NOMO-1 (cell line): ENCODE measurements around the gene IPMK.
A peak's percentile ranks its signal among the peaks of the same experiment; 100 is the strongest.

ENCODE experiments used
- DNase-seq, 2 experiments: peaks; one replicate each; lab custom pipeline; 2025; ENCODE audit not compliant: unreplicated experiment in 2 of 2; lab: John Stamatoyannopoulos, UW

IPMK gene

DNA sequence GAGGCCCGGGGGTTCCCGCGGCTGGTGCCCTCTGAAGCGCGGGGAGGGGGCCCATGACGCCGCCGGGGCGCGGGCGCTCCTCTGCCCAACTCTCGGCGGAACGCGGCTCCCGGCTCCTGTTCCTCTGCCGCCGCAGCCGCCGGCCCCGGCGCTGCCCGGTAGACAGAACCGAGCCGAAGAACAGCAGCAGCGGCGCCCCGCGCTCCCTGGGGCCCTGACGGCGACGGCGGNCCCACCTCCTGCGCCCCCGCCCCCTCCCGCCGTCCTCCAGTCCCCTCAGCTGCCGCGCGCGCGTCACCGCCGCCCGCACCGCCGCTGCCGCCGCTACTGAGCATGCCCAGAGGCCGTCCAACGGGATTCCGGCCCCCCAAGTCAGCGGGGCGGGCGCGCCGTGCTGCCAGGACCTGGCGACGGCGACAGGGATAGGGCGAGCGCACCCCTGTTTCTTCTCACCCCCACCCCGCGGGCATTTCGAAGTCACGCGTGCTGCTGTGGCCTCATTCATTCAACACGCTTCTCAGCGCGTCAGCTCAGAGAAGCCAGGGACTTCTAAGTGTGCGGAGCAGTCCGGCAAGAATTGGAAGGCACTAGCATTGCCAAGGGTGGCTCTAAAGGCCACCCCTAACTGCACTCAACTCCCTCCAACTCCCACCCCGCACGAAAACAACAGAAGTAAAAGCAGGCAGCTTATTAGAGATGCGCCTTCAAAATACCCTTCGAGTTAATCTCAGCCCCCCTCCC is at the start of gene IPMK:
IPMK (minus strand) TSS at position 182 of the 741 bp plus-strand sequence. CDS start 283 bp downstream, outside the sequence.
- peak; percentile 78 to 90 for DNase-seq

DNA sequence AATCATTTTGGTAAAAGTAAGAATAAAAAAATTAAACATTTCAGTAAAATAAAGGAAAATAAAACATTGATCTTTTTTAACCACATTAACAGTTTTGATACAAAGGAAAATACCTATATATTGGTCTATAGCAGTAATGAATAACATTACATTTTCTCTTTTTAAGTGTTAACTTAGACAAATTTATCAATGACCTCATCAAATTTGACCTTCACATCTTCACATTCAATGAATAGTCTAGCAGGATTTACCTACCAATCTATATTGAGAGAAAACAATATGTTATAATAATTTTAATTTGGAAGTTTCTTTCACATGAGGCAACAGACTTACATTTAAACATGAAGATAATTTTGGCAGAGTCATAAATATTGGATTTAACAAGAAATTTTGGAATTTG is 49.2 kb upstream of the IPMK start:
- no peak for DNase-seq

DNA sequence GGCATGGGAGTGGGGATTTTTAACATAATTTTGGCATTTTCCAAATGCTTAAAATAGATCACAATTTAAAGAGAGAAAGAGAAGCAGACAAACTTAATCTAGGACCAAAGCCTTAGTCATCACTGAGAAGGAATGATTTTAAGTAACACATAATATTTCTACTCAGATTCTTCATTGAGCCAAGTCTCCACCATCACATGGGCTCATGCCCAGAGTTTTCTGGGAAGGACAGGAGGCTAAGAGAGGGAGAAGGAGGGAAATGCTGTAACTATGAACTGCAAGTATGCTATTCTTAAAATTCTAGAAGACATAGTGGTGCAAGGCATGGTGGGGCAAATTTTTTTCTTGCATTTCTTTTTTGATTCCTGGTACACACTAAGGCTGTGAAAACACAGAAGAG is 43.3 kb upstream of the IPMK start:
- no peak for DNase-seq

DNA sequence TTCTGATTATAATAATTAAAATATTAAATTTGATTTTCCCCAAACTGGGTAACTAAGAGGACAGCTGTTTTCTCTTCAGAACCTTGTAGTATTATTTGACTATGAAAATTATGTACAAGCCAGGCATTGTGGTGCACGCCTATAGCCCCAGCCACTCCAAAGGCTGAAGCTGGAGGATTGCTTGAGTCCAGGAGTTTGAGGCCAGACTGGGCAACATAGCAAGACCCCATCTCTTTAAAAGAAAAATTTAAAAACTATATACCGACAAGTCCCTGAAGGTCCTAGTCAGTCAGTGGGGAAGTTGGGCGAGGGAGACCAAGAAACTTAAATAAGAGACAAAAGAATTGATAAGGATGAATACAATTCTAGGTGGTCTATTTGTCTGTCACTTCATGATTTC is 40.0 kb upstream of the IPMK start:
- DNase-seq: no peak

DNA sequence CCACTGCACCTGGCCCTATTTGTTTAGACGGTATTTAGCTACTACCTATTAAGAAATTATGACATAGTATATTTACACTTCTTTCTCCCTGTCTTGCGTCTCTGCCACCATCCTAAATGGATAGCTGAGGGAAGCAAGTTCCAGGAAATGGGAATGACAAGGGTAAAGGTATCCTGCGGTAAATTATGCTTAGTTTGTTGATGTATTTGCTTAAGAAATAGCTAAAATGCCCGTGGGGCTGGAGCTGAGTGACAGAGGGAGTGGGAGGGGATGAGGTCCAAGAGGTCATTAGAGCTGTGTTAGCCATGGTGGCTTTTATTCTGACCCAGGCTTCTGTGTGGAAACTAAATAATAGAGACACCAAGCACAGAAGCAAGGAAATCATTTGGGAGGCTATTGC is 38.1 kb upstream of the IPMK start:
- DNase-seq: no peak

DNA sequence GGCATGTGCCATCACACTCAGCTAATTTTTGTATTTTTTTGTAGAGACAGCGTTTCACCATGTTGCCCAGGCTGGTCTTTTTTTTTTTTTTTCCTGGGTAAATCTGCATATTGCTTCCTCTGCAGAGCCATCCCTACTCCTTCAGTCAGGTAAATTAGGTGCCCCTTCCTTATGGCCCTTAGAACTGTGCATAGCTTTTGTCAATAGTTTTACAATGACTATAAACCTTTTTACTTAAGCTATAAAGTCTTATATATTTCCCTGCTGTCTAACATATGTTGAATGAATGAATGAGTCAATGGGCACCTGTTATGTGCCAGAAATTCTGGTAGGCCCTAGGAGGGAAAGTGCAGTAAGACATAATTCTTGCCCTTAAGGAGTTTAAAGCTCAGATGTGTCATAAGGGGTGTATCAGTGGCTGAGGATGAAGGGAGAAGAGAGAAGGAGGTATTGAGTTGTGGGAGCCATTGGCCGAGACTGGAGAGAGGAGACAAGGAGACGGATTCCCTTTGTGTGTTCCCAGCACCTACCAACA is 36.5 kb upstream of the IPMK start:
- no peak for DNase-seq

DNA sequence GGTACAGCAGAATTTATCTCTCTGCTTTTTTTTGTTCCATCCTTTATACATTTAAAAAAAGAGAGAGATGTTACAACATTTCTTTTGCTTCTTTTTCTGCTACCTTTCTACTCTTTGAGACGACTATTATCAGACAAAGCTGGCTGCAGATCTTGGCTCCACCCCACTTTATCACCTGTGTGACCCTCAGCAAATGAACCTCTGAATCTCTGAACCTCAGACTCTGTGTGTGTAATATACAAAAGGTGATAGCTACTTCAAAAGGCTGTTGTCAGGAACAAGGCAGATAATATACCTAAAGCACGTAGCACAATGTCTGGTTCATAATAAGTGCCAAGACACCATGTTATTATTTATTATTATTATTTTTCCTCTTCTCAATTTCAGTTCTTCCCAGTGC is 34.6 kb upstream of the IPMK start:
- DNase-seq: no peak

DNA sequence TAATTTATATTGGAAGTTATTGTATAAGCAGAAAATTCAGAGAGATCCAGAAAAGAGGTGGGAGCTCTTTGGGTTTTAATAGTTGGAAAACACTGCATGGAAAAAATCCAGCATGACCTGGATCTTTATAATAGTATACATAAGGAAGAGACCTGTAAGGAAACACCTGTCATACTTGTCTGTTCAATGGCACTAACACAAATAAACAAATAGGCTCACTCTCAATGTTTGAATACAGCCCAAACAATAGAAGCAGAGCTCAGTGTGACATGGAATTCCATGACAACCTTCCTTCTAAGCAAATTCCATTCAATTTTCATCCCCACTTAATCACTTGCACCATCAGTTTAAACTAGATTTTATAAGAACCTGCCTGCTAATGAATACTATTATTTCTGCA is 33.0 kb upstream of the IPMK start:
- DNase-seq: no peak

DNA sequence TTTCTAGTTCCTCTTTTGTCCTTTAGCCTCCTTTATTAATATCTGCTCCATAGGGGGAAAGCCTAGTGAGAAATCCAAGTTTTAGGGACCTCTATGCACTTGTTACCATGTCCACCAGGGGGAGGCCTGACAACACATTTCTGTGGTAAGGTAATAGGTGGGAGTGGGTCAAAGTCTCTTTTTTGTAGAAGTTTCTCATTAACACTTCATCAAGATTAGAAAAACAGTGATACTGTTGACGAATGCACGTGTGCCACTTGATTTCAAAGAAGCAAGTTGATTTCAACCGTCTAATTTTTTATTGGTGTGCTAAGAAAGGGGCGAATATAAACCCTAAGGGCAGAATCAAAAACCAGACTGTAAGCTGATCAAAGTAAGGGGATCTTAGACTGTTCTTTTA is 31.9 kb upstream of the IPMK start:
- DNase-seq: peak; percentile 53 to 81

DNA sequence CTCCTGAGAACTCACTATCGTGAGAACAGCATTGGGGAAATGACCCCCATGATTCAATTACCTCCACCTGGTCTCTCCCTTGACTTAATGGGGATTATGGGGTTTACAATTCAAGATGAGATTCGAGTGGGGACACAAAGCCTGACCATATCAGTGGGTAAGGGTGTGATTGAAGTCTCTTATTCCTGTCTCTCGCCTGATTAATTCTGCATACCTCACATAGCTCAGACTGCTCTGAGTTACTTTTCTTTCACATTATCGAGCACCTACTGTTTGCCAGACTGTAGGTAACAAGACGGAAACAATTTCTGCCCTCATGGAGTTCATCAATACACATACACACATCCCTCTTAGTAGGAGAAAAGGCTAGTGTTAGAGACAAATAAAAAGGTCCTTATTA is 26.3 kb upstream of the IPMK start:
- DNase-seq: no peak

DNA sequence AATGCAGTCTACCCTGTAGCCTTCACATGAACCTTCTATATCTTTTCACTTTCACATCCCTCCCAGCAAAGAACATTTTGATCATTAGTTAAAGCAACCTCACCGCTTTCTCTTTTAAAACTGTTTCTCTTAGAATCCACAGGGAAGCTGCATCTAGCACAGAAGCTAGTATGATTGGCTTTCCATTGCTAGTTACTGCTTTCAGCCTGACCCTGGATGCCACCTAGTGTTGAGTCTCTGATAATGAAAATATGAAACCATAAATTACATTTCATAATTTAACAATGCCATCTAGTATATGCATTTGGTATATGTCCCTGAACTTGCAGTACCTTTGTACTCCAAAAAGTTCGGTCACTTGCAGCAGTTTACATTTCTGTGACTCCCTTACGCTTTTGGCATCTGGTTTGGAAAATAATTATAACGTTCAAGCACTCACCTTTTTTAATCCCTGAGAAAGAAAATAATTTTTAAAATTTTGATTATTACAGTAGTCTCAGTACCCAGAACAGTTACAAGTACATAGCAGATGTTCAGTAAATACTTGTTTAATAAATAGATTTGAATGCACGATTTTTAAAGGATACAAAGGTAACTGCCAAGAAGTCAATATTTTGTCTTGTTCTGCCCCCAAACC is 24.0 kb upstream of the IPMK start:
- peak; percentile 22 to 59 for DNase-seq

DNA sequence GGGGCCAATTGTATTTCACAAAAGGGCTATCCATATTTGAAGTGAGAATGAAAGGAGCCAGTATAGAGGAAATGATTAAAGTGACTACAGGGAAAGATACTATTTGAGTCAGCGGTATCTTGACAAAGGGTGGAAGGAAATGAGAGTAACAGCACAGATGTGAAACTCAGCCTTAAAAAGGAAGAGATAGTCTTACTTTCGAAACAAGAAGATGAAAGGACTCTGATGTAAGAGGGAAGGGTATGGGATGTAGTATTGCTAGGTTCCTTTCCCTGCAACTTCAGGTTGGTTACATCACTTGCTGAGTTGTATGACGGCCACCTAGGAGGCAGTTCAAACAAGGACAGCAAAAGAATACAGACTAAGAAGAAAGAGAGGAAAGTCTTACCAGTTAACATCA is 14.9 kb upstream of the IPMK start:
- peak; percentile 74 to 95 for DNase-seq

DNA sequence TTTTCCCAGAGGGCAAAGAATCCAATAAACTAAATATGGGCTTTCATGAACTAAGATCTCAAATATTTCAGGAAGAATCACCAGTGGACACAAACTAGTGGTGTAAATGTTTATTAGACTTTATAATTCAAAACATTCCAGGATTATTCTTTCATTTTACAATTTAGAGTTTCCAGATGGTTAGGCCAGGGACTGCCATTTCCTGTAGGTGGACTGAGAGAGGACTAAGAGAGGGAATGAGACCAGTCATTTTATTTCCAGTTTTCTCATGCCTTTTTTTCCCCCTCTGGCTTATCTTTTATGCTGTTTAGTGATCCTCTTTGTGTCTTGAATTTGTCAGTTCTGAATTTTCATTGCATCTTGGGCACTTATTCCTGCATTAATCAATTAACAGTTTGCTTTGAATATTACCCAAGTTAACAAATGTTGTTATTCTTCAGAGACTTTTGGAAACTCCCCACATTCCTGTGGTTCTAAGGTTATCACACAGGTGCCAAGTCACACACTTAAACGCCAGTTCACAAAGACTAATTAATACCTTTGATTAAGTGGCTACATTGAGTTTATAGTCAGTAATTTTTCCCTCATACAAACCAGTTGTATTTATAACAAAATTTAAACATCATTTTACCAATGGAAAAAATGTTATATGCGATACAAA is 13.5 kb upstream of the IPMK start:
- no peak for DNase-seq

DNA sequence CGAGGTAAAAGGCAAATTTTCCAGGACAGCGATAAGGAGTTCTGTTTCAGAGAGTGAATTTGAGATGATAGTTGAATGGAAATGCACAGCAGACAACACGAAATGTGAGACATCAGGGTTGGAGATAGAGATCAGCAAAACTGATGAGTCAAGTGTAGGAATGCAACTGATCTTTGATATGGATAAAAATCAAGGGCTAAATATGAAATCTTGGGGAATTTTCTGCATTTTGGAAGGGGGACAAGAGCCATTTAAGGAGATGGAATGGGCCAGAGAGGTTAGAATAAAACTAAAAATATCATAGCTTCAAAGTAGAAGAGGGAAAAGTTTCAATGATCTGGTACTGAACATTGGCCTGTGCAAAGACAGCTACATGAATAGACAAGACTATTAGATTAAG is 12.8 kb upstream of the IPMK start:
- DNase-seq: no peak

DNA sequence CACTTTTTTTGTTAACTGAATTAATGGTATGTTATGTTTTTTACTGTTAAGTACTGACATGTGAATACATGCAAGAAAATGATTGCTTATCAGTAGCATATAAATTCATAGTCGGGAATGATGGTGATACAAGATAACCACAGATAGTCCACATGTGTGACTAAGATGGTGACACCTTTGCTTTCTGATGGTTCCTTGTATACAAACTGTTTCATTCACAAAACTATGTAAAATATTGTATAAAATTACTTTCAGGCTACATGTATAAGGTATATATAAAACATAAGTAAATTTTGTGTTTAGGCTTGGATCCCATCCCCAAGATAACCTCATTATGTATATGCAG is 11.2 kb upstream of the IPMK start:
- DNase-seq: no peak

DNA sequence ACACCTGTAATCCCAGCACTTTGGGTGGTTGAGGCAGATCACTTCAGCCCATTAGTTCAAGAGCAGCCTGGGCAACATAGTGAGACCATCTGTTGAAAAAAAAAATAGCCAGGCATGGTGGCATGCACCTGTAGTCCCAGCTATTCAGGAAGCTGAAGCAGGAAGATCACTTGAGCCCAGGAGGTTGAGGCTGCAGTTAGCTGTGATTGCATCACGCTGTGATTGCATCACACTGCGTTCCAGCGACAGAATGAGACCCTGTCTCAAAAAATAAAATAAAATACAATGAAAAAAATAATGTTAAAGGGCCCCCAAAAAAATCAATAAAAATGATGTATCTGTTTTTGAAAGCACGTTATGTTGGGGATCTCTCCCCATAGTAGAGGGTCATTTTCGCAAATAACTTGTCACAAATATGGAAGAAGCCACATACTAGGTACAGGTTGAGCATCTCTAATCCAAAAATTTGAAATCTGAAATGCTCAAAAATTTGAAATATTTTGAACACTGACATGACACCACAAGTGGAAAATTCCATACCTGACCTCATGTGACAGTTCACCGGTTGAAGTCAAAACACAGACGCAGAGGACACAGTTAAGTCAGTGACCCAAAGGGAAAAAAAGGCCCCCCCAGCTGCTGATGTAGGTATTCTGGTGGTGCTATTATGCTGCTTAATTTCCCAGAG is 10.7 kb upstream of the IPMK start:
- no peak for DNase-seq

DNA sequence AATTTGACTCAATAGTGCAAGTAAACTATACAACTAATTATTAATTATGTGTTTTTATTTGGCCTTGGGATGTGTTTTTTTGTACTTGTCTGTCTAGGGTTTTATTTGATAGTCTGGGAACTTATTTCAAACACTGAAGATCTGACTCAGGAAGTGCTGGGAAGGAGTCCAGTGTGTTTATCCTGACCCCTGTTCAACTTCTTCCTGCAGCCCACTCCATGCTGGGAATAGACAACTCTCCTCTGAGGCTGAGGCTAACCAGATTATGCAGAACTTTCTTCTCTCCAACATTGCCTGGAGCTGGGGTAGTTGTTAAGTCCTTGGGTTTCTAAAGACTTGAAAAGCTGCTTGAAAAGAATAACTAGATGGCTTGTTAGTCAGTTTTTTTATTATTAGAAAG is 8.2 kb upstream of the IPMK start:
- DNase-seq: no peak

DNA sequence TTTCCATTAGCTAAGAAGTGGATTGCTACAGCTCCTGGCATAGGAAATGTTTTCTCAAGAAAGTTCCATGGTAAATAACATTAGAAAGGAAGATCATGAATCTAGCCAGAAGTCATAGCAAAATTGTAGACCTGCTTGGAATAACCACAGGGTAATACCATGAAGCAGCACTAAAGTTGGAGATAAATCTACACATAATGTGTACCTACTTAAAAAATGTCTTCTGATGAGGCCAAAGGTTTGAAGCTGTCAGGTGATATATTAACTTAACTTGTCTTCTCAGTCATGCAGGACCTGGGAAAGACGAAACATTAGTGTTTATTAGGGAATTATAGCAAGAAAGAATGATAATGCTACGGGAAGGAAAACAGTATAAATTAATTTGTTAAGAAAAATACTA is 7.6 kb upstream of the IPMK start:
- DNase-seq: no peak

DNA sequence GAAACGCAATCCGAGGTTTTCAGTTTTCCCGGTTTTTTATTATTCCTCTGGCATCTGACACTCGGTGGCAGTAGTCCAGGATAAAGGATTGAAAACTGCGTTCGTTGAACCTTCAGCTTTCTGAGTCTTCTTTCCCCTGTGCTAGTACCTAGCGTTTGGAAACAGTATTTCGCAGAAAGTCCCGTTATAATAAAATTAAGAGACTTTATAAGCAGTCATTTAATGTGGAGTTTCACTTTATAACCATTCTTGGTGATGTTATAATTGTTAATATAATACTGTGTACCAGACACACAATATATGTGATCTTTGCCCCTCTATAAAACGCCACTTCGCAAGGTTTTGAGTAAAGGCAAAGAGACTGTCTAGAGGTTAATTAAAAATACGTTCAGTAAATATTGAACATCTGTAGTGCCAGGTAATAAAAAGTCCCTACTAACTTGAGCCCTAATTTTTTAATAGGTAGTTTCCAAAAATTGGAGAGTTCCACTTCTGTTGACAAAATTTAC is 2.1 kb upstream of the IPMK start:
- no peak for DNase-seq

DNA sequence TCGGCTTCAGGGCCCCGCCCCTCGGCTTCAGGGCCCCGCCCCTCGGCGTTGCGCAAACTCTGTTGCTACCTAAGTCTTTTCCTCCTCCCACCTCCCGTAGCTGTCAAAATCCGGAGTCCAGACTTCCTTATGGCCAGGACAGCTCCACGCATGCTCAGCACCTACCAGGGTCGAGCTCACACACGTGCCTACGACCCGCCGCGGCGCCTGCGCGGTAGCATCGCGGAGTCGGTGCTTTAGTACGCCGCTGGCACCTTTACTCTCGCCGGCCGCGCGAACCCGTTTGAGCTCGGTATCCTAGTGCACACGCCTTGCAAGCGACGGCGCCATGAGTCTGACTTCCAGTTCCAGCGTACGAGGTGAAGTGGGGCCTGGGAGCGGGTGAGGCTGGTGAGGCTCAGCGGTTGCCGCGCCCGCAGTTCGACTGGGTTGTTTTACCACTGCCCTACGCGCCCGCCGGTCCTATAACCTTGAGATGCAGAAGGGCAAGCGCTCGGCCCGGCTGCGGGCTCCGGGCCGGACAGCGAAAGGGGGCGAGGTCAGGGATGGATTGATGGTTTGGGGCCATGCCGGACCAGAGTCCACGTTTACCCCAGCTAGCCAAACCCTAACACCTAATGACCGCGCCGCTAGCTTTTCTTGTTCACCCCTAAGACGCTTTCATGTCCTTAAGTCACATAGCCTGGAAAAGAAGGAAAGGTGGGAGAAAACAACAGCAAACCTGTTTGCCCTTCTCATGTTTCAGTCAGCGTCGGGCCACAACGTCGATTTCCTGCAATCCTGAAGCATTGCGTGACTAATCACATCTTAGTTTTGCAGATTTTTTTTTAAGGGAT is 1.5 kb upstream of the IPMK start, which contains the start of gene CISD1:
CISD1 (plus strand) TSS at position 217 of the 836 bp plus-strand sequence; CDS start at position 329, 112 bp downstream.
- DNase-seq: peak; percentile 95 to 97
